ENCODE data around the gene CIAO1. TPM values are rescaled to one million over a fixed set of nuclear protein-coding genes. Genes with fewer than 3 reads are reported as not detected.
"Not testable (repeated sequence)": the region's sequence is repeated elsewhere in the genome, so short reads cannot be mapped to it uniquely, and the experiment has no call there.

The CIAO1 gene
- total RNA-seq (ENCODE audit: unreplicated experiment): 63.7 TPM
- long read RNA-seq, transcript CIAO1-203 (7 exons, 1,533 nt): major isoform, 61 of 73 reads
- long read RNA-seq, partial matches to known transcripts: 3 of 73 reads
- long read RNA-seq, other reads (novel, unspliced or antisense): 9 of 73 reads

- Mint-ChIP-seq H3K36me3 (ENCODE audit: low read depth, unreplicated experiment) (peaks cover 18% of the 10 kb centered on the region), H3K27me3 (ENCODE audit: unreplicated experiment) (peaks cover 21% of the 10 kb centered on the region), H3K4me1 (ENCODE audit: unreplicated experiment) (peaks cover 16% of the 10 kb centered on the region), H3K4me3 (ENCODE audit: unreplicated experiment) (peak within 1 kb of the TSS; percentile 100), H3K9me3 (ENCODE audit: unreplicated experiment) (no peaks in the 10 kb centered on the region), H3K27ac (ENCODE audit: unreplicated experiment) (peak within 1 kb of the TSS; percentile 74)
- peak; percentile 97 for DNase-seq (ENCODE audit: low spot score)
- TF ChIP-seq CTCF (IDR thresholded peaks at IDR 0.05; ENCODE audit: unreplicated experiment): no peak
These were observed at the start of gene CIAO1, which contains the start of gene TMEM127 for GRCh38 chr2:96265840-96266679. Gene CIAO1, plus strand, starts transcription at chr2:96266225. Its CDS starts 126 bp downstream, at chr2:96266351. Gene TMEM127, minus strand, starts transcription at chr2:96265997. Its CDS starts 616 bp downstream, at chr2:96265381.

GRCh38 chr2:96218508-96219131, 47.4 kb upstream of the CIAO1 start:
- no peaks in the 10 kb centered on the region for H3K9me3 Mint-ChIP-seq (ENCODE audit: unreplicated experiment)
- TF ChIP-seq CTCF (IDR thresholded peaks at IDR 0.05; ENCODE audit: unreplicated experiment): no peak
- no peaks in the 10 kb centered on the region for H3K27me3 Mint-ChIP-seq (ENCODE audit: unreplicated experiment)
- DNase-seq (ENCODE audit: low spot score): no peak
- H3K4me1 Mint-ChIP-seq (ENCODE audit: unreplicated experiment): peaks cover 12% of the 10 kb centered on the region
- H3K4me3 Mint-ChIP-seq (ENCODE audit: unreplicated experiment): no peak overlapping the region
- no peaks in the 10 kb centered on the region for H3K36me3 Mint-ChIP-seq (ENCODE audit: low read depth, unreplicated experiment)
- H3K27ac Mint-ChIP-seq (ENCODE audit: unreplicated experiment): no peak overlapping the region

GRCh38 chr2:96219959-96220358, 46.1 kb upstream of the CIAO1 start:
- not testable (repeated sequence) for H3K27ac Mint-ChIP-seq (ENCODE audit: unreplicated experiment); DNase-seq (ENCODE audit: low spot score); H3K27me3 Mint-ChIP-seq (ENCODE audit: unreplicated experiment); H3K4me3 Mint-ChIP-seq (ENCODE audit: unreplicated experiment); H3K36me3 Mint-ChIP-seq (ENCODE audit: low read depth, unreplicated experiment); H3K9me3 Mint-ChIP-seq (ENCODE audit: unreplicated experiment)
- H3K4me1 Mint-ChIP-seq (ENCODE audit: unreplicated experiment): peaks cover 10% of the 10 kb centered on the region

- DNase-seq (ENCODE audit: low spot score); H3K9me3 Mint-ChIP-seq (ENCODE audit: unreplicated experiment); H3K4me3 Mint-ChIP-seq (ENCODE audit: unreplicated experiment); H3K27me3 Mint-ChIP-seq (ENCODE audit: unreplicated experiment); H3K27ac Mint-ChIP-seq (ENCODE audit: unreplicated experiment); H3K36me3 Mint-ChIP-seq (ENCODE audit: low read depth, unreplicated experiment): not testable (repeated sequence)
- peaks cover 10% of the 10 kb centered on the region for H3K4me1 Mint-ChIP-seq (ENCODE audit: unreplicated experiment)
These were observed 44.9 kb upstream of the CIAO1 start for GRCh38 chr2:96221106-96221505.

GRCh38 chr2:96225016-96225533, 41.0 kb upstream of the CIAO1 start:
- peaks cover 5% of the 10 kb centered on the region for H3K4me1 Mint-ChIP-seq (ENCODE audit: unreplicated experiment)
- H3K36me3 Mint-ChIP-seq (ENCODE audit: low read depth, unreplicated experiment): no peaks in the 10 kb centered on the region
- TF ChIP-seq CTCF (IDR thresholded peaks at IDR 0.05; ENCODE audit: unreplicated experiment): no peak
- no peak overlapping the region for H3K4me3 Mint-ChIP-seq (ENCODE audit: unreplicated experiment)
- H3K27ac Mint-ChIP-seq (ENCODE audit: unreplicated experiment): no peak overlapping the region
- no peaks in the 10 kb centered on the region for H3K9me3 Mint-ChIP-seq (ENCODE audit: unreplicated experiment)
- DNase-seq (ENCODE audit: low spot score): no peak
- H3K27me3 Mint-ChIP-seq (ENCODE audit: unreplicated experiment): no peaks in the 10 kb centered on the region

Data from endothelial cell (in vitro differentiated cells).